HuH-7 (cell line): Measurements from ENCODE around the gene SFT2D2.

Experiments used
- DNase-seq: peaks from one replicate; pipeline ENCODE4 v3.0.0; 2011; ENCODE audit warnings: low spot score

Gene SFT2D2

GRCh38 chr1:168223261-168223660 lies 2.5 kb upstream of the SFT2D2 start:
- no peak for DNase-seq

GRCh38 chr1:168223681-168224540 lies 1.9 kb upstream of the SFT2D2 start:
- no peak for DNase-seq

- DNase-seq, result no peak
Measured at GRCh38 chr1:168224991-168225390, 813 bp upstream of the SFT2D2 start.

- DNase-seq, result no peak
Measured at GRCh38 chr1:168227620-168228019, 1.8 kb downstream of the SFT2D2 start.

GRCh38 chr1:168229893-168230292 lies 4.1 kb downstream of the SFT2D2 start:
- no peak for DNase-seq

GRCh38 chr1:168230709-168231108 lies 4.9 kb downstream of the SFT2D2 start:
- no peak for DNase-seq

- DNase-seq, result peak; percentile 78
Measured at GRCh38 chr1:168234846-168235547, 9.2 kb downstream of the SFT2D2 start.

GRCh38 chr1:168235548-168235885 lies 9.7 kb downstream of the SFT2D2 start:
- no peak for DNase-seq

- no peak for DNase-seq
Measured at GRCh38 chr1:168235937-168236336, 10.1 kb downstream of the SFT2D2 start.

- DNase-seq, result no peak
Measured at GRCh38 chr1:168236836-168237611, 11.2 kb downstream of the SFT2D2 start.

- DNase-seq, result no peak
Measured at GRCh38 chr1:168243198-168243597, 17.4 kb downstream of the SFT2D2 start.

- no peak for DNase-seq
Measured at GRCh38 chr1:168243636-168244212, 17.9 kb downstream of the SFT2D2 start.

GRCh38 chr1:168245042-168245441 lies 19.2 kb downstream of the SFT2D2 start:
- no peak for DNase-seq

GRCh38 chr1:168246506-168246905 lies 20.7 kb downstream of the SFT2D2 start:
- no peak for DNase-seq

GRCh38 chr1:168252204-168252733 lies 26.5 kb downstream of the SFT2D2 start:
- DNase-seq, result no peak

- DNase-seq, result no peak
Measured at GRCh38 chr1:168256164-168256563, 30.4 kb downstream of the SFT2D2 start.

GRCh38 chr1:168257397-168257796 lies 31.6 kb downstream of the SFT2D2 start:
- DNase-seq, result no peak

- no peak for DNase-seq
Measured at GRCh38 chr1:168259567-168259966, 33.8 kb downstream of the SFT2D2 start.

GRCh38 chr1:168260393-168260792 lies 34.6 kb downstream of the SFT2D2 start:
- DNase-seq, result no peak

- no peak for DNase-seq
Measured at GRCh38 chr1:168261390-168261789, 35.6 kb downstream of the SFT2D2 start.

- DNase-seq, result no peak
Measured at GRCh38 chr1:168263130-168263529, 37.3 kb downstream of the SFT2D2 start.

- DNase-seq, result no peak
Measured at GRCh38 chr1:168264296-168264695, 38.5 kb downstream of the SFT2D2 start.
